ENCODE results near the gene C3orf18.

GRCh38 chr3:50509715-50510114 lies 57.8 kb downstream of the C3orf18 start:
- TF ChIP-seq CTCF (IDR thresholded peaks at IDR 0.05) (no peak), POLR2A (IDR thresholded peaks at IDR 0.05) (no peak)

Measured in vagina (tissue), 2 donors.